Spleen (tissue), 7 donors: ENCODE results near the gene TESK1.

Experiments used
- CTCF ChIP-seq, 11 experiments: fragments of 200-600 bp in 7 of 11; fragments of 450-650 bp in 4 of 11; sonication (generic) in 4 of 11; IDR thresholded peaks in 8 of 11; conservative IDR thresholded peaks in 3 of 11; 1 replicate in 7 of 11; 2 replicates in 4 of 11; pipeline versions ENCODE4 v1.4.0 to v1.8.0; 2016 to 2021; ENCODE audit warnings: antibody characterized with exemption in 11 of 11, inconsistent platforms in 4 of 11, mild to moderate bottlenecking in 1 of 11
- POLR2A ChIP-seq, 3 donors: fragments of 450-650 bp; IDR thresholded peaks; one replicate each; pipeline ENCODE4 v1.5.1; 2017; ENCODE audit warnings: antibody characterized with exemption in 3 of 3, mild to moderate bottlenecking in 1 of 3
- POLR2AphosphoS5 ChIP-seq, 3 donors: sonication (generic); formaldehyde crosslinking; IDR thresholded peaks; one replicate each; pipeline ENCODE4 v1.5.1; 2017; ENCODE audit warnings: antibody characterized with exemption in 3 of 3
- donor health status: DM: no; HTN: no; CAD: no; lungs with moderate emphysema.
- donor health status: DM: no; HTN: no; CAD: no.
- donor health status: DM: no; HTN: no; CAD: no.

DNA sequence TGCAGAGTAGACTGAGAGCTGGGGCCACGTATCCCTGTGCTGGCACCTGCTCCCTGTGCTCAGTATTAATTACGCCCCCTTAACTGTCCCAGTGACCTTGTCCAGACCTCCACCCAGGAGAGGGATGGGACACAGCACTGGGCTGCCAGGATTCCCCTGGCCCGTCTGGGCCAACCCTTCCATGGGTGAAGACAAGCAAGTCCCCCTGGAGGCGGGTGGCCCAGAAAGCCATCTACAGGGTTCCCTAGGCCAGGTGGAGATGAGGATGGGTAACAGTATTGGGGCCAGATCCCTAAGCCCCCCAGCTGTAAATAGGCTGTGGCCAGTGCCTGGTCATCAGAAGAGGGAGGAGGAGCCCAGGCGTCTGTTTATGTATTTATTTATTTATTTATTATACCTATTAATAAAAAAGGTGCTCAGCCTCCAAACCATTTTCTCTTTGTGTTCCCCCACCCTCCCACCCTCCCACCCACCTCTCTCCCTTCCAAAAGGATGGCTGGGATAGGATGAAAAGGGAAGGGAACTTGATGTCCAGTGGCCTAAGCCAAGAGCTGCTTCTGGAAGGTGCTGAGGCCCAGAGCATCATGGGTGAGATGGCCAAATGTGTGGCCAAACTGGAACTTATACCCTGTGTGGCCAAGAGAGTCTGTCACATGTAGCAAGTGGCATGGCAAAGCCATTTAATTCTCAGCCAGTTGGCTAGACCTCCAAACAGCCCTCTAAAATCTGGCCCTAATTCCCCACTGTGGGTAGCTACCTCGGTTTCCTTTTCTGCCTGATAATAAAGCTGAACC, 43.4 kb upstream of the TESK1 start:
- TF ChIP-seq CTCF (IDR thresholded peaks at IDR 0.05 in 8 of 11, conservative IDR thresholded peaks at IDR 0.05 in 3 of 11) = no peak
- no peak for TF ChIP-seq POLR2A (IDR thresholded peaks at IDR 0.05)
- TF ChIP-seq POLR2AphosphoS5 (IDR thresholded peaks at IDR 0.05) = no peak
